B cell (primary cell): ENCODE measurements around the gene F8A1. TPM values are rescaled to one million over a fixed set of nuclear protein-coding genes. Genes with fewer than 3 reads are reported as not detected.
"Not testable (repeated sequence)": the region's sequence is repeated elsewhere in the genome, so short reads cannot be mapped to it uniquely, and the experiment has no call there.

Source experiments
- ATAC-seq: fragments of 200-7000 bp; cut with Tn5 transposase; one replicate; pipeline ENCODE4 v1.10.0; 2021; ENCODE audit warnings: low read depth, mild to moderate bottlenecking, moderate number of reproducible peaks, moderate library complexity
- CTCF ChIA-PET: fragments of 350-600 bp; sonication (Branson Sonifier 250); formaldehyde crosslinking; loops from one replicate; lab custom pipeline; 2021; ENCODE audit warnings: antibody characterized with exemption, inconsistent platforms; lab: Charles Lee
- POLR2A ChIA-PET: fragments of 350-600 bp; sonication (Branson Sonifier 250); formaldehyde crosslinking; loops from one replicate; lab custom pipeline; 2021; ENCODE audit warnings: antibody characterized with exemption; lab: Charles Lee
- DNase-seq: peaks from one replicate; pipeline ENCODE4 v3.0.0; 2013
- H2AFZ ChIP-seq: 2 replicates; pipeline ENCODE4 v1.6.1; 2012; ENCODE audit warnings: mild to moderate bottlenecking, low read depth, low read length; ENCODE audit not compliant: insufficient read depth, poor library complexity, severe bottlenecking
- H3K27ac ChIP-seq, 2 donors: 1 replicate in 1 of 2; 2 replicates in 1 of 2; pipeline ENCODE4 v1.5.1; 2012 to 2013; ENCODE audit warnings: low read length in 2 of 2, mild to moderate bottlenecking in 2 of 2, moderate library complexity in 1 of 2
- H3K27me3 ChIP-seq, 4 experiments: fragments of 200-600 bp in 1 of 4; sonication (generic) in 1 of 4; replicated peaks in 1 of 4; 1 replicate in 2 of 4; 2 replicates in 2 of 4; pipeline versions ENCODE4 v1.6.1 to v1.7.0; 2013 to 2016; ENCODE audit warnings: low read length in 3 of 4, mild to moderate bottlenecking in 2 of 4, mixed read lengths in 1 of 4, moderate library complexity in 1 of 4; ENCODE audit not compliant: insufficient read depth in 4 of 4, control insufficient read depth in 3 of 4; ENCODE audit errors: control extremely low read depth in 1 of 4
- H3K36me3 ChIP-seq, 2 experiments: replicated peaks in 1 of 2; 1 replicate in 1 of 2; 2 replicates in 1 of 2; pipeline versions ENCODE4 v1.6.1 to v1.7.1; 2013; ENCODE audit warnings: low read length in 1 of 2; ENCODE audit not compliant: insufficient read depth in 2 of 2, control insufficient read depth in 1 of 2; ENCODE audit errors: control extremely low read depth in 1 of 2, extremely low read depth in 1 of 2
- H3K4me1 ChIP-seq, 2 donors: fragments of 200-600 bp in 1 of 2; sonication (generic) in 1 of 2; 1 replicate in 1 of 2; 2 replicates in 1 of 2; pipeline versions ENCODE4 v1.5.1 to v1.6.1; 2013 to 2017; ENCODE audit warnings: low read length in 2 of 2; ENCODE audit not compliant: control insufficient read depth in 2 of 2, insufficient read depth in 2 of 2
- H3K4me2 ChIP-seq: replicated peaks from 2 replicates; pipeline ENCODE3; 2012; ENCODE audit warnings: mild to moderate bottlenecking, low read depth, low read length; ENCODE audit not compliant: poor library complexity, severe bottlenecking
- H3K4me3 ChIP-seq, 5 experiments: fragments of 200-600 bp in 1 of 5; sonication (generic) in 1 of 5; 1 replicate in 3 of 5; 2 replicates in 2 of 5; pipeline versions ENCODE4 v1.5.1 to v1.7.0; 2011 to 2016; ENCODE audit warnings: low read length in 4 of 5, mild to moderate bottlenecking in 4 of 5, low read depth in 2 of 5, control low read depth in 1 of 5, moderate library complexity in 1 of 5; ENCODE audit not compliant: insufficient read depth in 1 of 5; ENCODE audit errors: control extremely low read depth in 1 of 5, extremely low read depth in 1 of 5
- H3K79me2 ChIP-seq: fragments of 200-600 bp; sonication (generic); one replicate; pipeline ENCODE4 v1.6.0; 2016; ENCODE audit warnings: low read length; ENCODE audit not compliant: control insufficient read depth, insufficient read depth
- H3K9ac ChIP-seq: fragments of 200-600 bp; sonication (generic); 2 replicates; pipeline ENCODE4 v1.6.1; 2017; ENCODE audit warnings: mild to moderate bottlenecking, low read length, moderate library complexity
- H3K9me3 ChIP-seq, 3 donors: one replicate each; pipeline versions ENCODE4 v1.6.1 to v1.7.1; 2013; ENCODE audit warnings: low read length in 2 of 3; ENCODE audit not compliant: control insufficient read depth in 2 of 3, insufficient read depth in 1 of 3; ENCODE audit errors: control extremely low read depth in 1 of 3
- H4K20me1 ChIP-seq: 2 replicates; pipeline ENCODE4 v1.6.0; 2012; ENCODE audit warnings: mild to moderate bottlenecking, low read length; ENCODE audit not compliant: insufficient read depth, control insufficient read depth, poor library complexity, severe bottlenecking
- H3K27ac Mint-ChIP-seq: one replicate; pipeline ENCODE4 v1.8.0; 2021; ENCODE audit warnings: mixed read lengths
- H3K27me3 Mint-ChIP-seq: one replicate; pipeline ENCODE4 v1.8.0; 2021; ENCODE audit warnings: mixed read lengths
- H3K4me1 Mint-ChIP-seq: one replicate; pipeline ENCODE4 v1.8.0; 2021; ENCODE audit warnings: mixed read lengths
- H3K4me3 Mint-ChIP-seq: one replicate; pipeline ENCODE4 v1.8.0; 2021; ENCODE audit warnings: mixed read lengths
- H3K9me3 Mint-ChIP-seq: one replicate; pipeline ENCODE4 v1.8.0; 2022; ENCODE audit warnings: mixed read lengths; ENCODE audit not compliant: insufficient read depth
- CTCF ChIP-seq: fragments of 200-600 bp; IDR thresholded peaks from one replicate; pipeline ENCODE4 v1.8.0; 2022; ENCODE audit warnings: antibody characterized with exemption, mild to moderate bottlenecking
- EZH2 ChIP-seq: IDR thresholded peaks from 2 replicates; pipeline ENCODE4 v1.6.1; 2012; ENCODE audit warnings: borderline replicate concordance, low read depth, mild to moderate bottlenecking, moderate library complexity, low read length; ENCODE audit not compliant: insufficient read depth, poor library complexity, severe bottlenecking
- WGBS: methylation state at CpG from one replicate; pipeline ENCODE4 v1.1.5; 2013; ENCODE audit warnings: missing lambda C conversion rate; ENCODE audit not compliant: insufficient coverage; 5-methylcytosine and 5-hydroxymethylcytosine counted together
- intact Hi-C: fragments of 100-400 bp; cut with micrococcal nuclease; formaldehyde crosslinking; loops from one replicate; pipeline ENCODE4 v1.10.0; 2022
- polyA plus RNA-seq: library from polyadenylated mRNA; depleted of rRNA; stranded (reverse); fragments of >200 nt; gene quantifications from 2 replicates; pipeline ENCODE4 v1.2.3, GENCODE V29; 2012
- total RNA-seq, 2 donors: library from RNA; stranded (reverse); fragments of 120-200 nt in 1 of 2; gene quantifications; 1 replicate in 1 of 2; 2 replicates in 1 of 2; pipeline versions ENCODE4 v1.2.3 to v1.2.4, GENCODE V29; 2013 to 2022

F8A1 gene
- total and polyA plus RNA-seq, 2 donors (not counting 1 experiment from before 2014, with no cell fraction given): 8.6 to 35.8 TPM

DNA sequence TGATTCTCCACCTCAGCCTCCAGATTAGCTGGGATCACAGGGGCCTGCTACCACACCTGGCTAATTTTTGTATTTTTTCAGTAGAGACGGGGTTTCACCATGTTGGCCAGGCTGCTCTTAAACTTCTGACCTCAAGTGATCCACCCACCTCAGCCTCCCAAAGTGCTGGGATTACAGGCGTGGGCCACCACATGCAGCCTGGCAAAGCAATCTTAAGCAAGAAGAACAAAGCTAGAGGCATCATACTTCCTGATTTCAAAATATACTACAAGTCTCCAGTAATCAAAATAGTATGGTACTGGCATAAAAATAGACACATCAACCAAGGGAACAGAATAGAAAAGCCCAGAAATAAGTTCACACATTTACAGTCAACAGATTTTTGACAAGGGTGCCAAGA is 12.8 kb upstream of the F8A1 start:
- 100% methylated on average over 1 of the region's 2 CpGs for WGBS
- no peak overlapping the region for H2AFZ ChIP-seq
- no peaks in the 10 kb centered on the region for H3K27me3 ChIP-seq
- no peaks in the 10 kb centered on the region for H3K79me2 ChIP-seq
- intact Hi-C loops: no loop called here
- H3K4me1 Mint-ChIP-seq: peaks cover 1% of the 10 kb centered on the region
- no peak overlapping the region for H3K4me3 ChIP-seq
- no peak for TF ChIP-seq CTCF
- no peak for TF ChIP-seq EZH2
- H3K27me3 Mint-ChIP-seq: no peaks in the 10 kb centered on the region
- ATAC-seq: no peak
- no peaks in the 10 kb centered on the region for H3K36me3 ChIP-seq
- no peak overlapping the region for H3K27ac Mint-ChIP-seq
- DNase-seq: no peak
- no peaks in the 10 kb centered on the region for H3K9me3 ChIP-seq
- H4K20me1 ChIP-seq: no peaks in the 10 kb centered on the region
- ChIA-PET POLR2A (no interaction called here), CTCF (no interaction called here)
- H3K4me2 ChIP-seq: no peak overlapping the region
- H3K9ac ChIP-seq: no peak overlapping the region
- H3K4me1 ChIP-seq: no peaks in the 10 kb centered on the region
- H3K9me3 Mint-ChIP-seq: peaks cover 2% of the 10 kb centered on the region
- H3K27ac ChIP-seq: no peak overlapping the region
- no peak overlapping the region for H3K4me3 Mint-ChIP-seq

DNA sequence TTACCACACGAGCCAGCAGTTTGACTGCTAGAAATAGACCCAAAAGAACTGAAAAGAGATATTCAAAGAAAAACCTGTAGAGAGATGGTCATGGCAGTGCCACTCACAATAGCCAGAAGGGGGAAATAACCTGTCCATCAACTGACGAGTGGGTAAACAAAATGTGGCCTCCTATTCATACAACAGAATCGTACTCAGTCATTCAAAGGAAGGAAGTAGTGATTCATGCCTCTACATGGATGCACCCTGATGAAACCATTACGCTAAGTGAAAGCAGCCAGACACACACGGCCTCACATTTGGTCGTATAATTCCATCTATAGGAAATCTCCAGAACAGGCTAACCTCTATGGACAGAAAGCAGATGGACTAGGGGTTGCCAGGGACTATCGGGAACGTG is 2.1 kb upstream of the F8A1 start:
- ATAC-seq, CTCF ChIA-PET, H3K9ac ChIP-seq: not testable (repeated sequence)

DNA sequence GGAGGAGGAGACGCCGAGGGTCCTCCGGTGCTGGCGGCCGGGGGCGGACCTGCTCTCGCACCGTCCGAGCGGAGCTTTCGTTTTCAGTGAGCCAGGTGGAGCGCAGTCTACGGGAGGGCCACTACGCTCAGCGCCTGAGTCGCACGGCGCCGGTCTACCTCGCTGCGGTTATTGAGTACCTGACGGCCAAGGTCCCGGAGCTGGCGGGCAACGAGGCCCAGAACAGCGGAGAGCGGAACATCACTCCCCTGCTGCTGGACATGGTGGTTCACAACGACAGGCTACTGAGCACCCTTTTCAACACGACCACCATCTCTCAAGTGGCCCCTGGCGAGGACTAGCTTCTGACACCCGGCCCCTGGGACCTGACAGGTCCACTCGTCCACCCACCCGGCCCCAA is 1.1 kb upstream of the F8A1 start:
- H3K9ac ChIP-seq, H3K4me2 ChIP-seq, H3K4me1 Mint-ChIP-seq, ATAC-seq, DNase-seq, H3K9me3 ChIP-seq, H3K27ac Mint-ChIP-seq, H3K36me3 ChIP-seq, H3K4me1 ChIP-seq, H3K27ac ChIP-seq, H3K4me3 Mint-ChIP-seq, H3K9me3 Mint-ChIP-seq, H2AFZ ChIP-seq, intact Hi-C loops, H3K27me3 Mint-ChIP-seq, H3K4me3 ChIP-seq, H3K79me2 ChIP-seq, H4K20me1 ChIP-seq, POLR2A ChIA-PET, H3K27me3 ChIP-seq, CTCF ChIA-PET: not testable (repeated sequence)
- WGBS: no CpG with 5 or more reads among the region's 33 CpGs

More for the DNA sequence above, 2.1 kb upstream of the F8A1 start:
- H3K4me2 ChIP-seq, H3K36me3 ChIP-seq, H3K4me3 Mint-ChIP-seq, H3K9me3 ChIP-seq, H3K27ac Mint-ChIP-seq, H3K27ac ChIP-seq, H3K27me3 Mint-ChIP-seq, H3K4me1 Mint-ChIP-seq, intact Hi-C loops, H3K4me1 ChIP-seq, H2AFZ ChIP-seq, H3K9me3 Mint-ChIP-seq, DNase-seq, H3K4me3 ChIP-seq, H3K79me2 ChIP-seq, H3K27me3 ChIP-seq, H4K20me1 ChIP-seq, POLR2A ChIA-PET: not testable (repeated sequence)
- WGBS: no CpG with 5 or more reads among the region's 8 CpGs
